Neural cell (in vitro differentiated cells): ENCODE results near the gene LFNG. TPM values are rescaled to one million over a fixed set of nuclear protein-coding genes. Genes with fewer than 3 reads are reported as not detected.

Experiments used
- H2AFZ ChIP-seq: fragments of 200-600, 300-800 bp; sonication (generic), shearing (Covaris generic); 2 replicates; pipeline ENCODE4 v1.6.0; 2014; ENCODE audit warnings: low read depth, mild to moderate bottlenecking, antibody characterized with exemption, low read length, moderate library complexity
- H3F3A ChIP-seq: fragments of 200-600 bp; shearing (Covaris generic); 2 replicates; pipeline ENCODE4 v1.6.1; 2016; ENCODE audit warnings: mild to moderate bottlenecking, moderate library complexity, mixed read lengths, antibody characterized with exemption, low read length; ENCODE audit not compliant: insufficient read depth, poor library complexity, severe bottlenecking
- H3K27ac ChIP-seq: fragments of 200-600, 300-800 bp; sonication (generic), shearing (Covaris generic); 2 replicates; pipeline ENCODE4 v1.5.1; 2014; ENCODE audit warnings: mild to moderate bottlenecking, low read length, moderate library complexity
- H3K27me3 ChIP-seq: fragments of 300-800, 200-600 bp; sonication (generic), shearing (Covaris generic); 2 replicates; pipeline ENCODE4 v1.6.0; 2014; ENCODE audit warnings: mild to moderate bottlenecking, low read depth, low read length, moderate library complexity; ENCODE audit not compliant: insufficient read depth
- H3K36me3 ChIP-seq: fragments of 300-800, 200-600 bp; sonication (generic), shearing (Covaris generic); 2 replicates; pipeline ENCODE4 v1.5.1; 2014; ENCODE audit warnings: mild to moderate bottlenecking, antibody characterized with exemption, low read length, moderate library complexity; ENCODE audit not compliant: insufficient read depth
- H3K4me2 ChIP-seq: fragments of 300-800, 200-600 bp; sonication (generic), shearing (Covaris generic); 2 replicates; pipeline ENCODE4 v1.6.0; 2014; ENCODE audit warnings: mild to moderate bottlenecking, low read length
- H3K4me3 ChIP-seq: fragments of 300-800, 200-600 bp; sonication (generic), shearing (Covaris generic); 2 replicates; pipeline ENCODE4 v1.5.1; 2014; ENCODE audit warnings: mild to moderate bottlenecking, low read length, moderate library complexity
- H3K79me2 ChIP-seq: fragments of 200-600 bp; shearing (Covaris generic); replicated peaks from 2 replicates; pipeline ENCODE4 v1.6.0; 2014; ENCODE audit warnings: mild to moderate bottlenecking, low read length, moderate library complexity; ENCODE audit not compliant: insufficient read depth
- H3K9ac ChIP-seq: fragments of 300-800, 200-600 bp; sonication (generic), shearing (Covaris generic); 2 replicates; pipeline ENCODE4 v1.6.1; 2016; ENCODE audit warnings: mild to moderate bottlenecking, low read length, mixed read lengths
- H3K9me2 ChIP-seq: fragments of 200-600 bp; shearing (Covaris generic); 2 replicates; pipeline ENCODE4 v1.6.1; 2016; ENCODE audit warnings: mild to moderate bottlenecking, low read length, mixed read lengths; ENCODE audit not compliant: insufficient read depth
- H3K9me3 ChIP-seq: fragments of 200-600, 300-800 bp; sonication (generic), shearing (Covaris generic); 2 replicates; pipeline ENCODE4 v1.6.1; 2016; ENCODE audit warnings: mild to moderate bottlenecking, mixed run types, low read length, moderate library complexity, mixed read lengths
- H4K20me1 ChIP-seq: fragments of 200-600 bp; shearing (Covaris generic); 2 replicates; pipeline ENCODE4 v1.6.1; 2016; ENCODE audit warnings: mild to moderate bottlenecking, mixed run types; ENCODE audit not compliant: insufficient read depth
- CTCF ChIP-seq: fragments of 450-650 bp; IDR thresholded peaks from 2 replicates; pipeline ENCODE4 v1.5.1; 2014; ENCODE audit warnings: antibody characterized with exemption, mild to moderate bottlenecking, moderate library complexity; ENCODE audit not compliant: poor library complexity, severe bottlenecking
- EP300 ChIP-seq: fragments of 450-650 bp; conservative IDR thresholded peaks from 2 replicates; pipeline ENCODE4 v1.6.1; 2014; ENCODE audit warnings: antibody characterized with exemption, mild to moderate bottlenecking, moderate library complexity; ENCODE audit not compliant: poor library complexity, severe bottlenecking
- EZH2 ChIP-seq: fragments of 200-600, 300-800 bp; shearing (Covaris generic), sonication (generic); IDR thresholded peaks from 2 replicates; pipeline ENCODE4 v1.6.1; 2014; ENCODE audit warnings: antibody characterized with exemption, low read length, borderline replicate concordance, mild to moderate bottlenecking; ENCODE audit not compliant: insufficient read depth, poor library complexity, severe bottlenecking
- MXI1 ChIP-seq: fragments of 450-650 bp; conservative IDR thresholded peaks from 2 replicates; pipeline ENCODE4 v1.6.1; 2014; ENCODE audit warnings: antibody characterized with exemption, mild to moderate bottlenecking; ENCODE audit not compliant: poor library complexity, severe bottlenecking
- POLR2AphosphoS5 ChIP-seq: IDR thresholded peaks from 2 replicates; pipeline ENCODE4 v1.6.1; 2012
- RAD21 ChIP-seq: fragments of 450-650 bp; conservative IDR thresholded peaks from 2 replicates; pipeline ENCODE4 v1.6.1; 2014; ENCODE audit warnings: antibody characterized with exemption, mild to moderate bottlenecking, moderate library complexity
- REST ChIP-seq: IDR thresholded peaks from 2 replicates; pipeline ENCODE4 v1.6.1; 2012; ENCODE audit warnings: borderline replicate concordance
- SMC3 ChIP-seq: fragments of 450-650 bp; conservative IDR thresholded peaks from 2 replicates; pipeline ENCODE4 v1.6.1; 2014; ENCODE audit warnings: antibody characterized with exemption, mild to moderate bottlenecking, moderate library complexity; ENCODE audit not compliant: poor library complexity
- TAF1 ChIP-seq: IDR thresholded peaks from 2 replicates; pipeline ENCODE4 v1.6.1; 2012; ENCODE audit warnings: low read depth
- polyA plus RNA-seq: library from polyadenylated mRNA; depleted of rRNA; stranded (reverse); fragments of >200 nt; gene quantifications from 2 replicates; pipeline ENCODE4 v1.2.3, GENCODE V29; 2014

Gene LFNG
- polyA plus RNA-seq, 1 donor from 2014 or later, result 0.30 TPM

- Histone ChIP-seq H3K27me3 (peaks cover 8% of the 10 kb centered on the region), H4K20me1 (no peaks in the 10 kb centered on the region), H2AFZ (no peak overlapping the region), H3K79me2 (peaks cover 34% of the 10 kb centered on the region), H3K9ac (no peak overlapping the region), H3K27ac (no peak overlapping the region), H3F3A (no peaks in the 10 kb centered on the region), H3K36me3 (no peaks in the 10 kb centered on the region), H3K9me2 (no peaks in the 10 kb centered on the region), H3K4me3 (no peak overlapping the region), H3K4me2 (no peak overlapping the region), H3K9me3 (no peaks in the 10 kb centered on the region)
- TF ChIP-seq SMC3 (no peak), CTCF (no peak), REST (no peak), TAF1 (no peak), POLR2AphosphoS5 (no peak), EZH2 (no peak), RAD21 (no peak), EP300 (no peak), MXI1 (no peak)
Measured at GRCh38 chr7:2523461-2523936, 3.9 kb downstream of the LFNG start.

GRCh38 chr7:2523941-2524807 is 4.6 kb downstream of the LFNG start:
- H3F3A ChIP-seq, result no peaks in the 10 kb centered on the region
- peaks cover 6% of the 10 kb centered on the region for H3K27me3 ChIP-seq
- H3K27ac ChIP-seq, result no peak overlapping the region
- no peak overlapping the region for H3K9ac ChIP-seq
- no peaks in the 10 kb centered on the region for H4K20me1 ChIP-seq
- H3K4me3 ChIP-seq, result no peak overlapping the region
- H2AFZ ChIP-seq, result no peak overlapping the region
- no peaks in the 10 kb centered on the region for H3K36me3 ChIP-seq
- no peaks in the 10 kb centered on the region for H3K9me2 ChIP-seq
- TF ChIP-seq EP300, result no peak
- no peak for TF ChIP-seq REST
- no peak for TF ChIP-seq SMC3
- TF ChIP-seq POLR2AphosphoS5, result no peak
- no peak for TF ChIP-seq MXI1
- TF ChIP-seq EZH2, result no peak
- TF ChIP-seq CTCF, result no peak
- TF ChIP-seq TAF1, result no peak
- no peak for TF ChIP-seq RAD21
- no peaks in the 10 kb centered on the region for H3K9me3 ChIP-seq
- H3K4me2 ChIP-seq, result no peak overlapping the region
- H3K79me2 ChIP-seq, result peaks cover 34% of the 10 kb centered on the region
